COLO829 (cell line): ENCODE results near the gene SNRPD3.
"Not testable (repeated sequence)": the region's sequence is repeated elsewhere in the genome, so short reads cannot be mapped to it uniquely, and the experiment has no call there.

Source experiments
- DNase-seq: peaks from one replicate; pipeline ENCODE4 v3.0.0; 2012; ENCODE audit warnings: low spot score

Gene SNRPD3

DNA sequence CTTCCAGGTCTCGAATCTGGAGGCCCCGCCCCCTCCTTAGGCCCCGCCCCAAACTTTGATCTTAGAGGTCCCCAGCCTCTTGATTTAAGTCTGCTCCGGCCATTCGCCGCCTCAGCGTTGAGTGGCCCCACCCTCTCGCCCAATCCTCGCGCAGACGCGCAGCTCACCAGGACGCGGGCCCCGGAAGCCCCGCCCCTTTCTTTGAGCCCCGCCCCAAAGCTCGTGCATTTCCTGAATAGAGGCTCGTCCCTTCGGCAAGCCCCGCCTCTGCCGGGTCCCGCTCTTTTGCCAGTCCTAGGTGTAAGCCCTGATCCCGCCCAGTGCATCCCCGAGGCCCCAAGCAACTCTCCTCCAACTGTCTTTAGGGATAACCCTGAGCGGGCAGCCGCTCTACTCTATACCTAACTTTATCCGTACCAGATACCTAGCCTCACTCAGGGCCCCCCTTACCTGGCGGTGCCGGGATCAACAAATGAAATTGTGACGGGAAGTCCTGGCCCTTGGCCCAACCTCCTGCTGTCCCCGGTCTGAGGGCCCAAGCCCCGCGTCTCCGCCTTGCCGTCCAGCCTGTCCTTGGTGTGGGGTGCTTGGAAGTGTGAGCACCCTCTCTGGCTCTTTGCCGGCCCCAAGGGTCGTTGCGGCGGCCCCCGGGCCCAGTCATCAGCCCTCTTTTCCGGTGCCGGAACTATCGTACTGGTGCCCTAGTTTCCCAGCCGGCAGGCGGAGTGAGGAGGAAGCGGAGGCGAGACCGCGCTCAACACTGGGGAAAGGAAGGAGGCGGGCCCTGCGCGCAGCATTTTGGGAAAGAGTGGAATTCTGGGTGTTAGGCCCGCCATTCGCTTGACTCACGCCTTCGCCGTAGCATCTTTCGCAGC, at the start of gene SNRPD3:
SNRPD3 (plus strand) TSS at position 835 of the 875 bp plus-strand sequence. CDS start 1,676 bp downstream, outside the sequence.
- DNase-seq, result peak; percentile 100

DNA sequence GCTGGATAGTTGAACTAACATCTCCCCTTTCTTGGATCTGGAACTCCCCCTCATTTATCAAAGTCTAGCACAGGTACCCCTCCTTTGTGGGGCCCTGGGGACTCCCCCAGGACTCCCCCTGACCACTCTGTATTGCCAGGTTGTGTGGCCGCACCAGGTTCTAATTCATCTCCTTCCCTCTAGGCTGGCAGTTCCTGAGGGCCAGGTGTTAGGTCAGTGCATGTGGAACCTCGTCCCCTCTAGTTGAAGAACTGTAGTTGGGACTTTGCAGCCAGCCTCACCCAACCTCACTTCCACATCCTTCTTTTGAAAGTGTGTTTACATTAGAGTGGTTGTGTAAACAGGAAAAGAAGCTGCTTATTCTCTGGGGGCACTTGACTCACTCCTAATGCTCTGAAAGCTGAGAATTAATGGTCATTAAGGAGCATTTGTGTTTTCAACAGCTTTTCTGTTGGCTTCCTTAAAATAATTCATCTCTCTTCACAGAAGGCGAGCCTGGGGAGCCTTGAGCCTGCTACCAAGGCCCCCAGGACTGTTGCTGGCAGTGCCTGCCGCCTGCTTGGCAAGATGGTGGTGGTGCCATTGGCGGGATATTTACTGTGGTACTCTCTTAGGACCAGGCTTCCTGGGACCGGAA, 48.9 kb upstream of the SNRPD3 start:
- no peak for DNase-seq

DNA sequence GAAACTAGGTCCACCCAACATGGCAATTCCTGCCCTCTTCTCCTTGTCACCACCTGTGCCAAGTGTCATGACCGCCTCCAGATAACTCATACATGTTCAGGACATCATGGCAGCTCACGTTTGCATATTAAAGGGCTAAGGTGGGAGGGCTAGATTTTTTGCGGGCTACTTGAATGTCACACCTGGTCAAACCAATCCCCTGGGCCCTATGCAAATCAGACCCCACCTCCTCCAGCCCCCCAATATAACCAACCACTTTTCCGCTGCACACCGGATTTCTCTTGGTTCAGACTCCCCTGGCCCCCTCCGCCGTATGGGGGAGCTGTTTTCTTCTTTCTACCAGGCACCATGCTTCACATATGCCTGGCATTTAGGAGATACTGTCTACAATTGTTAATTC, 48.1 kb upstream of the SNRPD3 start:
- no peak for DNase-seq

DNA sequence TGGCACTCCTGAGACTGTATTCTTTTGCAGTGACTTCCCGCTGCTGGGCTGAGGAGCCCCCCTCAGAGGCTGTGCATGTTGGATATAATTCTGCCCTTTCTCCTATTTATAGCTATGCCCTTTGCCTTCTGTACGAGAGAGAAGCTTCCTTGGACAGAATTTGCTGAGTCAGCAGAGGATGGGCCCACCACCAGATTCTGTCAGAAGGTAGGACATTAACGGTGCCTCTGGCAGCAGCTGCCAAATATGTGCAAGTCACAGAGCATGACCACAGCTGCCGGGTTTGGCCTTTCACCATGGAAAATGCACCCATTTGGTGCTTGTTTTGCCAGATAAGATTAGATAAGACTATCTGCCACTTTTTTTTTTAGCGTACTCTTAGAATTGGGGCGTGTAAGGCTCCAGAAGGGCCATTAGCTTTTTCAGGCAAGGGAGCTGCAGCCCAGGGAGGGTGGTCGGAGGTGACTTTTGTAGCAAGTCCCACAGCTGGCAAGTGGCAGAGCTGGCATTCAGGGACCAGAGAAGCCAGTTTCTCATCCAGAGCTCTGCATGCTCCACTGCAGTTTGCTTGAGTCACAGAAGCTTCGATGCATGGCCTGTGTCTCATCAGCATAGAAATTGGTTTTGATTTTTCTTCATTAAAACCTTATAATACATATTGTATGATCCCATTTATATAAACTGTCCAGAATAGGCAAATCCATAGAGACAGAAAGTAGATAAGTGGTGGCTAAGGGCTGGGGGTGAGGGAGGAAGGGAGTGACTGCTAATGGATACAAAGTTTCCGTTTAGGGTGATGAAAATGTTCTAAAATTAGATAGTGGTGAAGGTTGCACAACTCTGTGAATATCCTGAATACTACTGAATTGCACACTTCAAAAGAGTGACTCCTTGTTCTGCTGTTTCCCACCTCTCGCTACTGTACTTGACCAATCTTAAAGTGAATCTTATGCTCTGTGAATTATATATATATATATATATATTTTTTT, 44.9 kb upstream of the SNRPD3 start:
- DNase-seq, result no peak

DNA sequence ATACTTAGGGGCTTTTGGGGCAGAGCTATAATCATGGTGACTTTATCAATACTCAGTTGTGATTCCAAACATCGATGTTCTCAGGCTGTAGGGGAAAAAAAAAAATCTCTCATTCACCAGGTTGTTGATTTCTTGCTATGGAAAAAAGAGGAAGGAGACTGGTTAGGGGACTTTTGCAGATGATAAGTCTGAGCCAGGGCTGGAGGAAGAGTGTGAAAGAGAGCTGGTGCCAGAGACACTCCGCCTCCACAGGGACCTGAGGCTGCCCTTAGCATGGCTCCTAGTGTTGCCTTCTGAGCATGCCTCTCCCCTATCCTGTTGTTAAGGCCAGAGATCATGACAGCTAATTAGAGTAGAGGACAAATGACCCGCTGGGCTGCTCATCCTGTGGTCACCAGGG, 43.8 kb upstream of the SNRPD3 start:
- DNase-seq, result no peak

DNA sequence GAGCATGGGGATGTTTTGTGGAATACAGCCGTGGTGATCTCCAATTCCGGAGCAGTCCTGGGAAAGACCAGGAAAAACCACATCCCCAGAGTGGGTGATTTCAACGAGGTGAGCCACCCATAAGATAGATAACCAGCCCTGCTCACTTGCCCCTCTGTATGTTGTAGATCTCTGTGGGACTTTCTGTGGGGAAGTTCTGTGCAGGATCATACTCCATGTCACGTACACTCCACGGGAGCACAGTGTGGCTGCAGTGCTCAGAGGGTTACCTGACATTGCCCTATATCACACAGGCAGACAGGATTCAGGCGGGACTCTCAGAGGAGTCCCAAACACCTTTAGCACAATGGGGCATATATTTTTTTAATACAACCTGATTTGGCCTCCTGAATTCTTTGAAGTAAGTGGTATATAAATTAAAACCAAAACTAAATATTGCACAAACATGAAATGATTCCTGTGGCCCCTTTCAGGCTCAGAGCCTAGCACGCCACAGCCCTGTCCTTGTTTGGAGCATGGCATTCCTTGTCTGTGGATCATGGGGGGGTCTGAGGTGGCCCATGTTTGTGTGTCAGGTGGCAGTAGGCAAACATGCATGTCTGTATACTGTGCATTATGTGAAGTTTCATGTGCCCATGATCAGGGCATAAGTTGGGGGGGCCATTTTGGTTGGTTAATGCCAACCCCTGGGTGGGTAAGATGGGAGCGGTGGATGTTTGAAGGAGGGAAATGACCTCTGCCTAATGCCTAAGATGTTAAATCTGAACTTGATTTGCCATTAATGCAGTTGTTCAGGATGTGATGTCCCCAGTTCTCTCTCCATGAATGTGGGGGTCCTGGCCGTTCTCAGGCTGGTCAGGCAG, 42.2 kb upstream of the SNRPD3 start:
- DNase-seq, result no peak

DNA sequence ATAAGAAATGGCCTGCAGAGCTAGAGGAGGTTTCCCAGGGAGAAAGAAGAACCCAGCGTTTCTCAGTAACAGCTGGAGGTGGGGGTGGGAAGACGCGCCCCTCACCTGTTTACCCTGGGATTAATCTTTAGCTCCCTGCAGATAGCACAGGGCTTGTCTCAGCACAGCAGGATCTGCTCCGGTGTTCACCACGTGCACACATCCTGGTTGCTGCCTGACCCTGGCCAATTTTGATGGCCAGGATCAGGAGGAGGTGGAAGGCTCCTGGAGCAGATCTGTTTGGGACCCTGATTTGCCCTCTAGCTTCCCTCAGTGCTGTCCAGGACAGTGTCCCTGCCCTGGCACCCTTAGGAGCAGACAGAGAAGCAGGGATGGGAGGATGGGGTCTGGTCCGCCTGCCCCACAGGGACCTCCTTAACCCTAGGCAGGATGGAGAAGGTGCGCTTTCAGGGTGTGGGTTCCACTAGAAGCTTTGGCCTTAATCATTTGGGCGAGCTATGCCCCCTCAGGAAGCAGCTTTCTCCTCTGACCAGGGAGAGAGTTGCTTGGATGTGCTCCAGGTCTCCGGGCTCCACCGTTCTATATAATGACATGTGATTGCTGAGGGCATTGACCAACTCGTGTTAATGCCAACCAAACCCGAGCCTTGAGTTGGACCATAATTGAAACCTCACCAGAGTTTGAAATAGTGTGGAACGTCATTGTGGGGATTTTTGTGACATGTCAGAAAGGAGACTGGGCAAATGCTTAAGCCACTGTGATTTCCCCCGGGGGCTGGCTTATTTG, 41.4 kb upstream of the SNRPD3 start:
- DNase-seq, result no peak

DNA sequence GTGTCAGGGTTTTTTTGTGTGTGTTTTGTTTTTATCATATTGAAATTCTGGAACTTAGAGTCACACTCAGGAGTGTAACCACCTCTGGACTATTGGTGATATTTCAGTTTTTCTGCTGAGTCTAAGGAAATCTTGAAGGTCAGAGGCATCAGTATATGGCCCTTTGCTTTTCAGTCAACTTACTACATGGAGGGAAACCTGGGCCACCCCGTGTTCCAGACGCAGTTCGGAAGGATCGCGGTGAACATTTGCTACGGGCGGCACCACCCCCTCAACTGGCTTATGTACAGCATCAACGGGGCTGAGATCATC, 40.8 kb upstream of the SNRPD3 start:
- DNase-seq, result no peak

DNA sequence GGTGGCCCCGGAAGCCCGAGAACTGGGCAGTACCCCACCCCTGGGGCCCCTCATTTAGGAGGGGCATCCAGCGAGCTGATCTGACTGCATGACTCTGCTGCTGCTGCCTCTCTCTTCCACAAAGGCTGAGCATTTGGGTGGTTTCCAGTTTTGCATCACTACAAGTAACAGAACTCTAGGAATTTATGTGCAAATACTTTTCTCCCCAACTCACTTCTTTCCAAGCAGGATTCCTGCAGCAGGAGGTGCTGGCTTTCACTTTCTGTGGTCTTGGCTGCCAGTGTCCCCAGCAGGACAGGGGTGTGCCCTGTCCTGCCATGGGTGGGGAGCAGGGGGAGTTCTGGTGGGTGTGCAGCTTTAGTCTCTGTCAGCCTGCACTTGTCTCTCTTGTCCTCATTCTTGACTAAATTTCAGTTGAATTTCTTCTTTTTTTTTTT, 39.5 kb upstream of the SNRPD3 start:
- peak; percentile 28 for DNase-seq

DNA sequence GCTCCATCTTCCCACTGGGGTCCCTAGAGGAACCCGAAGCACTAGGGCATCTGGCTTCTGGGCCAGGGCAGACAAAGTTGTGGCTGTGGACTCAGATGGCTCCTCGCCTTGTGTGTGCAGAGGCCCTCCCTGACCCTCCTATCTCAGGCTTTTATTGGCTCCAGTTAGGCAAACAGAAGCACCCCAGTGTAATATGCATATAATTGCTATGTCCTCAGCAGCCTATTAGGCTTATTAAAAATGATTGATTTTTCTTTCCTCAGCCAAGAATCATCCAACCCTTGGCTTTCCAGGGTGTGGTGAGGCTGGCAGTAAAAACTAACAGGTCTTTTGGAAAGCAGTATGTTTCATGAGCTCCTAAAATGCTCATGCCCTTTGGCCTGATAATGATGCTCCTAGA, 38.4 kb upstream of the SNRPD3 start:
- DNase-seq, result no peak

DNA sequence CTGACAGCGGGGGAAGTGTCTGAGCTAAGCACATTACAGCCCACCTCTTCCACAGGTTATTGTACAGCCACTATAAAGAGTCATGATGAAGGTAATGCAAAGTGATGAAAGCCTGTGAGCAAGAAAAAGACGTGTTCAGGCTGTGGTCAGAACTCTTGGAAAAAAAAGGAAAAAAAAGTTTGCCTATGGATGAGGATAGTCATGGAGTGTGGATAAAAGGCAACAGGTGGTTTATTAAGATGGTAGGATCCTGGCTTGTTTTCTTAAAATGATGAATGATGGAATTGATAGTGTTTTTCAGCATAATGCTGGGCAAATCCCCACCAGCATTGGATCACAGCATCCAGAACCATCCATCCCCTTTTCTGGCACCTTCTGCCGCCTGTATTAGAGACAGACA, 37.6 kb upstream of the SNRPD3 start:
- DNase-seq, result no peak

DNA sequence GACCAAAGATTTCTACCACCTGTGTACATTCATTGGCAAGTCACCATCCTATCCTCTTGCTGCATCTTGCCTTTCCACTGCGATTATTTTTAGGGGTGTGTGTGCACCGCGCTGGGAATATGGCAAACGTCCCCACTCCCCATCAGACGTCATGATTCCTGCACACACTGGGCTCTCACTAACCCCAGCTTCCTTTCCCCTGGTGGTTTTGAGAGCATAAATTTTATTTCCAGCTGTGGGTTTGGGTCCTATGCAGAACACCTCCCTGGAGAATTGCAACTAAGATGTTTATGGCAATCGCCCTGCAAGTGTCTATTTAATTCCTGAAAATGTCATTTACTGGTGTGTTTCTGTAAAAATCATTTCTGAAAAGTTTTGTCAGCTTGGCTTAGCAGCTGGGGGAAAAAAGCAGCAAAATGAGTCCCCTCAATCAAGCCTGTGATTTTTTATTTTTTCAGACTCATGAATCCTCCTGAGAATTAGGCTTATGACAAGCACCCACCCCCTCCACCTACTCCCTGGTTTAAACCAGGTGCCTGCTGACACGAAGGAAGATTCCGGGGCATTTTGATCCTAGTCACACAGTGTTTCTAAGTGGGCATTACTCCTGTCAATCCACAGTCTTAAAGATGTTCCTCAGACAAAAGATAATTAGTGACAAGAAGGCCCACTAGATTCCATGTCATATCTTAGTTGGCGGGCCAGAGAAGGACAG, 36.9 kb upstream of the SNRPD3 start:
- DNase-seq, result no peak

DNA sequence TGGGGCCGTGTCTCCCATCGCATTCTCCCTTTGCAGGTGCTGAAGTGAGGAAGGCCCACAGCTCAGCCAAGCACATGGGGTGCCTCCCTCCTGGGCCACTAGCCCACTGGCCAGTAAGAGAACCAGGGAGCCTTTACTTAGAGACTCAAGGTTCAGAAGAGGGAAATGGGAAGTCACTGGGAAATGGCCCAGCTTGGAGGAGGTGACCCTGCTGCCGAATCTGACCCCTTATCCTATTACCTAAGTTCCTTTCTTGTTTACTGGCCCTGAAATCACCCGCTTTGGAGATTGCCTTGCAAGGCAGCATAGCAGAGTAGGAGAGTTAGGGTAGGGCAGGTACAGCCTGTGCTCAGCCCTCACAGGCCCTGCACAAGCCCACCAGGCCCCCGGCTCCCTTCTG, 36.3 kb upstream of the SNRPD3 start:
- DNase-seq, result no peak

DNA sequence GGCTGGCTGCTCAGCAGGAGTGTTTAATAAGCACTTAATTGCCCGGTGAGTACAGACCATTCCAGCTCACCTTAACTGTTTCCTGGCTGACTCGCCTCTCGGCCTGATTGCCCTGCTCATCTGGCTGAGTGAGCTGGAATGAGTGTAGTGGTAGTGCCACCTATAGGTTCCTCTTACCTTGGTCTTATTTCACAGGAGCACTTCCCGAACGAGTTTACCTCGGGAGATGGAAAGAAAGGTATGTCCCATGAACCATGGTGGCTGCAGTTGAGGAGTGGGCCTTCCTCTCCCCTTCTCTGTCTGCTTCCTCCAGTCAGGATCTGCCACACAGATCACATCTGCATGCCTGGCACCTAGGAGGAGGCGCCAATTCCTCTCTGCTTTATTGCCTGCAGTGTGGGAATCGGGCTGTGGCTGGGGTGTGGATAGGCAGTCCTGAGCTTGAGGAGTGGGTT, 34.0 kb upstream of the SNRPD3 start:
- DNase-seq, result peak; percentile 58

DNA sequence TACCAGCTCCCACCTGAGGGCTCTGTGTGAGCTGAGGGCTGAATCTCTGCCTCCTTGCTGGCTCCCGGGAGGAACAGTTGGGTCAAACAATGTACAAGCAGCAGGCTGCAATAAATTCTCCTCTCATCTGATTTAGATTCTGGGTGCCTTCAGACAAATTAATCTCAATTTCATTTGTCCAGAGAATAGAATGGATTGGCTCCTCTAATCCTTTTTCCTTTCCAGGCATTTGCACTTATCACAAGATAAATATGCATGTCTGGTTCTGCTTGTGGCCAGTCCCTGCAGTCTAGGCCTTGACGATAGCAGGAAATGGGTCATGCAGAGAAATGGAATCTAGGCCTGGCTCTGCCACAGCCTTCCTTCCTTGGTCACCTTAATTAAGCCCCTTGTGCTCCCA, 31.9 kb upstream of the SNRPD3 start:
- no peak for DNase-seq

DNA sequence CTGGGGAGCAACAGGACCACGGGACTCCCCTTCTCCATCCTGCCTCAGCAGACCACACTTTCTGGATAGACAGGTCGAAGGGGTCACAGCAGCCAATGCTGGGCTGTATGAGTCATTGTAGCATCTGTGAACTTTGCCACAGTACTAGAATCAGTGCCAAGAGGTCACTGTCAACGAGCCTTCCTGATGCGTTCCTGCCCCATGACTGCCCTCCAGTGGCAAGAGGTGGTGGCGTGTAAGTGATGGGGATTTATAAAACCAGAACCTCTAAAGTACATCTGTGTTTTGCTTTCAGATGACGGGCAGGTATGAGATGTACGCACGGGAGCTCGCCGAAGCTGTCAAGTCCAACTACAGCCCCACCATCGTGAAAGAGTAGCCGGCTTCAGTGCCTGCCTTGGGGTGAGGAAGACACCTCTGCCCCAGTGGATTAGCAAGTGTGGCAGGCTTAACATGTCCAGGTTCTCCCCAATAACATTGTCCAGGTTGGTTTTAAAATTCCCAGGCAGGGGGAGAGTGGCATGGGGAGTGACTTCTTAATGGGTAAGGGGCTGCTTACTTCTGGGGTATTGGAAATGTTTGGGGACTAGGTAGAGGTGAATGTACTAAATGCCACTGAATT, 30.3 kb upstream of the SNRPD3 start:
- DNase-seq, result peak; percentile 89

DNA sequence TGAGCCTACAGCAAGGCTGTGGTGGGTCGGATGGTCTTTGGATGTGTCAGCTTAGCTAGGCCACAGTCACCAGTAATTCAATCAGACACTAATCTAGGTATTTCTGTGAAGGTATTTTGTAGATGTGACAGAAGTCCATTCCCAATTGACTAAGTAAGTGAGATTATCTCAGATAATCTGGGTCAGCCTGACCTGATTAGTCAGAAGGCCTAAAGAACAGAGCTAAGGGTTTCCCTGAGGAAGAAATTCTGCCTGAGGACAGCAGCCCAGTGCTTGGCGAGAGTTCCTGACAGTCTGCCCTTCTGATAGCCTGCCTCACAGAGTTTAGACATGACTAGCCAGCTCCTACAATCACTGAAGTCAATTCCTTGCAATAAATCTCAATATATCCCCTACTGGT, 29.6 kb upstream of the SNRPD3 start:
- DNase-seq, result no peak

DNA sequence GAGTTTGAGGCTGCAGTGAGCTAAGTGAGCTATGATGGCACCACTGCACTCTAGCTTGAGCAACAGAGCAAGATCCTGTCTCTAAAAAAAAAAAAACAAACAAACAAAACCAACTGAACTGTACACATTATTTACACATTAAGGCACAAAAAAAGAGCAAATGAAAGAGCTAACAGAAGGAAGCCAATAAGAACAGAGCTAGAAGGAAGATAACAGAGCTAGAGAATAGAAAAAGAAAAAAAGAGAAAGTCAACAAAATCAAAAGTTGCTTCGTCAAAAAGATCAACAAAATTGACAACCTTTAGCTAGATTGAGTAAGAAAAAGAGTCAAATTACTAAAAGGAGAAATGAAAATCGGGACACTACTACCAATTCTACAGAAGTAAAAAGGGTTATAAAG, 25.9 kb upstream of the SNRPD3 start:
- DNase-seq, result no peak

DNA sequence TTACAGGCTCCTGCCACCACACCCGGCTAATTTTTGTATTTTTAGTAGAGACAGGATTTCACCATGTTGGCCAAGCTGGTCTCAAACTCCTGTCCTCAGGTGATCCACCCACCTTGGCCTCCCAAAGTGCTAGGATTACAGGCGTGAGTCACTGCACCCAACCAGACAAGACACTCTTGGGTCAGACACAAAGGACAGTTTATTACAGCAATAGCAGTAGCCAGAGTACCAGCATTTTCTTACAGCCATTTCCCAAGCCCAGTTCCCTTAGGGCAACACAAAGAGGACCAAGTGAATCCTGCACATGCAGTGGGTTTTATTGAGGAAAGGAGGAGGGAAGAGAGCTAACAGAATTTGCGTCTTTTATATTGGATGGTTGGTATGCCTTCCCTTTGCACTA, 24.8 kb upstream of the SNRPD3 start:
- not testable (repeated sequence) for DNase-seq

DNA sequence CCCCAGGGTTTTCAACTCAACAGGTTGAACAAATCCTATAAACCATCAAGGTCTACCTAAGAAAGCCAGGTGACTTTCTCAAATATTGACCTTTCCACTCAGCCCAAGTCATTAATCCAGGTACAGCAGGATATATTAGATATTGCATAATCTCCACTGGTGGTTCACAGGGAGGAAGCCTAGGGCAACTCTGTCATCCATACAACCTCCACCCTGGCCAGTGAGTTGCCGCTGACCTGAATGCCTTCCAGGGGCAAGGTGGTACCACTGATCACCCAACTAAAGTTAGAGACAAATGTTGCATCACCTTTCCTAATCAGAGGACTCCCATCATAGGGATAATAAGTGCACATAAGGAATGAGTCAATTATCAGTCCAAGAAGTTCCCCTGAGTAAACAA, 23.7 kb upstream of the SNRPD3 start:
- no peak for DNase-seq
